K562 (cell line): Measurements from ENCODE around the gene NUP85. TPM values are rescaled to one million over a fixed set of nuclear protein-coding genes. Genes with fewer than 3 reads are reported as not detected.
A peak's percentile ranks its signal among the peaks of the same experiment; 100 is the strongest.

Source experiments
- ATAC-seq: fragments of 200-7000 bp; cut with Tn5 transposase; 3 replicates; pipeline ENCODE4 v1.9.1; 2020; ENCODE audit warnings: moderate library complexity
- BruUV-seq: library from RNA; stranded (reverse); fragments of 400-500 nt; replicated peaks from 2 replicates; lab custom pipeline; 2021; lab: Mats Ljungman, UMichigan
- CTCF ChIA-PET: fragments of 300-600 bp; formaldehyde crosslinking; extraction: SDS; loops from one replicate; lab custom pipeline; 2021; ENCODE audit warnings: low intra/inter-chr PET ratio; lab: Yijun Ruan, JAX
- POLR2A ChIA-PET: fragments of 300-600, 350-650 bp; sonication (Branson Sonifier 250); formaldehyde crosslinking; extraction: SDS; loops from one replicate; lab custom pipeline; 2021; ENCODE audit warnings: antibody characterized with exemption, inconsistent platforms; lab: Yijun Ruan, JAX
- DNase-seq, 4 experiments: peaks; one replicate each; pipeline versions ENCODE4 v3.0.0 to v3.0.0-alpha.2; 2011 to 2018; ENCODE audit warnings: low spot score in 3 of 4, mixed read lengths in 3 of 4; ENCODE audit errors: extremely low read depth in 1 of 4
- FAIRE-seq: peaks from 2 replicates; lab custom pipeline; 2011; peaks lifted over from hg19 to GRCh38; lab: Jason Lieb, UNC
- H2AFZ ChIP-seq: 2 replicates; pipeline ENCODE4 v1.6.0; 2011; ENCODE audit warnings: low read depth, low read length, control low read depth, inconsistent platforms
- H3K27ac ChIP-seq: fragments of 200-600 bp; 3 replicates; pipeline ENCODE4 v1.8.0; 2011; ENCODE audit warnings: low read depth, mild to moderate bottlenecking, control low read depth, inconsistent platforms, low read length, moderate library complexity, mixed read lengths; ENCODE audit errors: extremely low read depth
- H3K27me3 ChIP-seq, 2 experiments: fragments of 300-600 bp in 1 of 2; 2 replicates in 1 of 2; 3 replicates in 1 of 2; pipeline versions ENCODE4 v1.6.0 to v1.8.0; 2011; ENCODE audit warnings: inconsistent platforms in 2 of 2, low read length in 2 of 2, mild to moderate bottlenecking in 1 of 2, mixed read lengths in 1 of 2, moderate library complexity in 1 of 2; ENCODE audit not compliant: control insufficient read depth in 2 of 2, insufficient read depth in 2 of 2
- H3K36me3 ChIP-seq: fragments of 300-600 bp; 3 replicates; pipeline ENCODE4 v1.8.0; 2011; ENCODE audit warnings: mild to moderate bottlenecking, low read length, inconsistent platforms; ENCODE audit not compliant: control insufficient read depth, insufficient read depth
- H3K4me1 ChIP-seq, 2 experiments: fragments of 200-600 bp in 1 of 2; replicated peaks in 1 of 2; 2 replicates in 1 of 2; 3 replicates in 1 of 2; pipeline versions ENCODE4 v1.5.1 to v1.8.0; 2011; ENCODE audit warnings: inconsistent platforms in 2 of 2, low read length in 2 of 2, mild to moderate bottlenecking in 1 of 2, mixed read lengths in 1 of 2, moderate library complexity in 1 of 2; ENCODE audit not compliant: control insufficient read depth in 2 of 2, insufficient read depth in 2 of 2
- H3K4me2 ChIP-seq: 2 replicates; pipeline ENCODE4 v1.6.1; 2011; ENCODE audit warnings: low read length, control low read depth, inconsistent platforms, mixed read lengths; ENCODE audit not compliant: insufficient read depth
- H3K4me3 ChIP-seq: fragments of 200-600 bp; sonication (generic), shearing (Covaris generic); 2 replicates; pipeline ENCODE4 v1.5.1; 2016; ENCODE audit warnings: control low read depth, inconsistent platforms
- H3K79me2 ChIP-seq: fragments of 200-600 bp; 3 replicates; pipeline ENCODE4 v1.8.0; 2011; ENCODE audit warnings: low read length, inconsistent platforms; ENCODE audit not compliant: control insufficient read depth, insufficient read depth
- H3K9ac ChIP-seq, 2 experiments: 2 replicates each; pipeline versions ENCODE4 v1.6.0 to v1.6.1; 2011; ENCODE audit warnings: low read depth in 2 of 2, low read length in 2 of 2, control low read depth in 1 of 2, inconsistent platforms in 1 of 2, mild to moderate bottlenecking in 1 of 2, mixed read lengths in 1 of 2; ENCODE audit not compliant: insufficient read depth in 1 of 2
- H3K9me1 ChIP-seq: one replicate; pipeline ENCODE4 v1.6.0; 2011; ENCODE audit warnings: inconsistent platforms, mild to moderate bottlenecking, low read length, moderate library complexity; ENCODE audit not compliant: control insufficient read depth, insufficient read depth
- H3K9me3 ChIP-seq: replicated peaks from 2 replicates; pipeline ENCODE4 v1.5.1; 2011; ENCODE audit warnings: low read depth, low read length, inconsistent platforms; ENCODE audit not compliant: control insufficient read depth, insufficient read depth
- H4K20me1 ChIP-seq: replicated peaks from 2 replicates; pipeline ENCODE4 v1.6.1; 2011; ENCODE audit warnings: low read length, inconsistent platforms, mixed read lengths; ENCODE audit not compliant: control insufficient read depth, insufficient read depth
- POLR2A ChIP-seq: fragments of 450-650 bp; conservative IDR thresholded peaks from 2 replicates; pipeline ENCODE4 v1.6.1; 2016
- RBM25 ChIP-seq: fragments of 200-400 bp; formaldehyde crosslinking; IDR thresholded peaks from 2 replicates; pipeline ENCODE4 v1.6.1; 2018; ENCODE audit warnings: low read length, low read depth, moderate library complexity; ENCODE audit not compliant: severe bottlenecking
- ZKSCAN8 ChIP-seq: fragments of 200-800 bp; sonication (Bioruptor generic); IDR thresholded peaks from 2 replicates; pipeline ENCODE4 v1.6.1; 2016; ENCODE audit warnings: missing genetic modification characterization, missing compliant biosample characterization
- whole genome bisulfite sequencing: fragments of 100-300 bp; shearing (Covaris generic); methylation state at CpG from one replicate; pipeline ENCODE4 v1.1.6; 2016; ENCODE audit warnings: low coverage, mixed read lengths; ENCODE audit not compliant: insufficient coverage; ENCODE audit errors: missing lambda C conversion rate; 5-methylcytosine and 5-hydroxymethylcytosine counted together
- in situ Hi-C: fragments of 300-500 bp; cut with MboI; formaldehyde crosslinking; loops from 4 replicates; pipeline ENCODE4 v1.15.0; 2018; ENCODE audit warnings: inconsistent platforms, mixed read lengths
- intact Hi-C: fragments of 100-400 bp; cut with micrococcal nuclease; formaldehyde crosslinking; loops from 2 replicates; pipeline ENCODE4 v1.14.2; 2022
- polyA plus RNA-seq, 8 experiments: library from polyadenylated mRNA; depleted of rRNA in 4 of 8; stranded (reverse) in 5 of 8; unstranded in 3 of 8; fragments of >200 nt; fragmentation: Nextera tagmentation in 2 of 8; fragmentation: Illumina TruSeq in 1 of 8; extraction: Ambion mirVana in 2 of 8; extraction: Trizol in 1 of 8; gene quantifications; 2 replicates each; pipeline versions ENCODE4 v1.2.1 to v1.2.3, GENCODE V29; 2011 to 2014; ENCODE audit warnings: inconsistent platforms in 1 of 8, missing spikeins in 1 of 8
- total RNA-seq, 7 experiments: library from RNA; depleted of rRNA in 6 of 7; stranded (reverse); fragments of >200 nt in 6 of 7; fragmentation: Illumina TruSeq in 2 of 7; extraction: Trizol in 2 of 7; gene quantifications; 2 replicates each; pipeline versions ENCODE4 v1.2.1 to v1.2.3, GENCODE V29; 2011 to 2021; ENCODE audit warnings: low replicate concordance in 1 of 7
- TF ChIP-seq, protein P1 (sequence below), 3 experiments: fragments of 200-800 bp in 1 of 3; sonication (Bioruptor generic) in 1 of 3; sonication (generic) in 1 of 3; formaldehyde crosslinking in 1 of 3; IDR thresholded peaks; 2 replicates each; pipeline versions ENCODE4 v1.6.1 to v1.8.0; 2016 to 2022; ENCODE audit warnings: mild to moderate bottlenecking in 2 of 3, missing compliant biosample characterization in 2 of 3, missing genetic modification characterization in 2 of 3, missing genetic modification reagents in 1 of 3

The NUP85 gene
- total and polyA plus RNA-seq, 9 of the 15 experiments (the other 6 are each of a cell fraction or from before 2014, with no cell fraction given): 50.2 to 177 (median 110) TPM

DNA sequence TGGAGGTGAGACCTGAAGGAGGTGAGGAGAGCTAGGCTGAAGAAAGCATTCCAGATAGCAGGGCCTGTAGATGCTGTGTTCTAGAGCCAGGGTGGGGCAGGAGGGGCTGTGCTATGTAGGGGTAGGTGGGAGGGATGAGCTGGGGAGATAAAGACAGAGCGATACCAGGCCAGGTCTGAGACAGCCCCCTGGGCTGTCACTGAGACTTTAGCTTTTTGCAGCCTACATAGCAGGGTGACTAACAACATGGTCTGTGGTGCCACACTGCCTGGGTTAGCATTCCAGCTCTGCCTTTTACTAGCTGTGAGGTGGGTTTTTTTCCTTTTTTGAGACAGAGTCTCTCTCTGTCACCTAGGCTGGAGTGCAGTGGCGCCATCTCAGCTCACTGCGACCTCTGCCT, 14.3 kb downstream of the NUP85 start:
- peak in 3 of 4 experiments; percentile 11 to 20 (median 20) for DNase-seq
- Histone ChIP-seq H3K9me1 (no peaks in the 10 kb centered on the region), H3K27me3 (no peaks in the 10 kb centered on the region), H2AFZ (no peak overlapping the region), H3K4me2 (no peak overlapping the region), H4K20me1 (0 out of 2 replicates have a peak, but pooled peaks cover 2% of the 10 kb centered on the region), H3K9ac (no peak overlapping the region), H3K4me3 (no peak overlapping the region), H3K9me3 (no peaks in the 10 kb centered on the region), H3K27ac (no peak overlapping the region), H3K36me3 (peaks cover 77% of the 10 kb centered on the region), H3K4me1 (no peaks in the 10 kb centered on the region), H3K79me2 (0 out of 3 replicates have a peak, but pooled peaks cover 5% of the 10 kb centered on the region)
- intact Hi-C loops (no loop called here), in situ Hi-C loops (no loop called here)
- ATAC-seq: peak; percentile 54
- POLR2A ChIA-PET: interaction anchor here (0.7 to 4.3 kb wide), 8 partner anchors 8 to 259 kb away, joined by 3 to 25 read pairs (median 5); partner anchors contain the start of genes GGA3 and NUP85
- FAIRE-seq: no peak
- 77% methylated on average over 3 of the region's 3 CpGs for WGBS
- TF ChIP-seq, protein P1, sequence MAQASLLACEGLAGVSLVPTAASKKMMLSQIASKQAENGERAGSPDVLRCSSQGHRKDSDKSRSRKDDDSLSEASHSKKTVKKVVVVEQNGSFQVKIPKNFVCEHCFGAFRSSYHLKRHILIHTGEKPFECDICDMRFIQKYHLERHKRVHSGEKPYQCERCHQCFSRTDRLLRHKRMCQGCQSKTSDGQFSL (CRISPR knock-in tag; IDR thresholded peaks at IDR 0.05): no peak
- TF ChIP-seq, protein P1 (tag; IDR thresholded peaks at IDR 0.05): no peak
- TF ChIP-seq RBM25 (no peak), POLR2A (0 out of 2 replicates have a peak, but pooled peaks have one; percentile 21), ZKSCAN8 (no peak)
- CTCF ChIA-PET: no interaction called here
- no TSS peak for BruUV-seq
